ENCODE measurements around the gene SHC2.
"Not testable (repeated sequence)": the region's sequence is repeated elsewhere in the genome, so short reads cannot be mapped to it uniquely, and the experiment has no call there.

SHC2 gene

DNA sequence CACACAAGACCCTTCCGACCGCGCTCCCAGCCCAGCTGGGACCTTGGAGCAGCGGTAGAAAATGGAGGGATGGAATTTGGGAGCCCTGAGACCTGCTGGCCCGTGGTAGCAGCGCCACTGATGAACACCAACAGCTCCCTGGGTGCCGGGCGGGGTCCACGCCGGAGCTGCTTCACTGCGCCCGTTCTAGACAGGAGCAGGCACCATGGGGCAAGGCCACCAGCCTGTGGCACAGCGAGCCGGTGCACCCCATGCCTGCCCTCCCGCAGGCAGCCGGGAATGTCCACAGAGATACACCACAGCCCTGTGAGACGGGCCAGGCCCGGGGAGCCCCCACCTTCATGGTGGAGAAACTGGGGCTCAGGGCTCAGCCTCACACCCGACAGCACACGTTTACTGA, 9.9 kb upstream of the SHC2 start:
- DNase-seq (ENCODE audit: low read depth in 2 of 2, low spot score in 1 of 2) = no peak

DNA sequence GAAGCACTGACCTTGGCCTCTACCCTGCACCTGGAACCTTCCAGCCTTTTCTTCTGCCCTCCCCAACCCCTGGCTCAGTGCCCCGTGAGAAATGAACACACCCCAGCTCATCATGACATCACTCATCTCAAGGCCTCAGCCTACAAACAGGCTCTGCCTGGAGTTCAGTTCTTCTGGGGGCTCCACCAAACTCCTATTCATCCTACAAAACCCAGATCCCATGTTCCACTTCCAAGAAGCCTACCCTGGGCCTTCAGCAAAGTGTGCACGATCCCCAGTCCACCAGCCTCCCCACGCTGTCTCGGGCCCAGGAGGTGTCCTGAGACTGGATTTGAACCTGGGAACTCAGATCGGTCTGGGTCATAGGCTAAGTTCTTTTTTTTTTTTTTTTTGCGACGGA, 9.0 kb upstream of the SHC2 start:
- DNase-seq (ENCODE audit: low read depth in 2 of 2, low spot score in 1 of 2) = no peak

DNA sequence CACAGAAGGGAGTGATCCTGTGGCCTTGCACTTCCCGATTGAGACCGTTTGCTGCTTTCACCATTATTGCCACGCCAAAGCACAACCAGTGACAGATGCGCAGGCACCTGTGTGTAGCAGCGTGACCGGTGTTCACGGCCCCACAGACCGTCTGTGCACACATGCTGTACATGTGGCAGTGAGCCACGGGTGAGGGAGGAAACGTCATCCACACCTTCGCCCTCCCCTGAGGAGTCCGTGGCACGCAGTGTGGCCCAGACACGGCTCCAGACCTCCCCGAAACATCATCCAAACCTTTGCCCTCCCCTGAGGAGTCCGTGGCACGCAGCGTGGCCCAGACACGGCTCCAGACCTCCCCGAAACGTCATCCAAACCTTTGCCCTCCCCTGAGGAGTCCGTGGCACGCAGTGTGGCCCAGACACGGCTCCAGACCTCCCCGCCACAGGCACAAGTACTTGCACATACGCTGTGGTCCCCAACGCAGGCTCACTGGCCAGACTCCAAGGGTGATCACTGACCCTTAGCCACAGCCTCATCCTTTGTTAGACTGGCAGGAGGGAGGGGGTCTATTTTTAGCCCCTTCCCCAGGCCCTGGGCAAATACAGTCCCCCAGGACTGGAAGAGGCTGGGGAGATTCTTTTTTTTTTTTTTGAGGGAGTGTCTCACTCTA, 7.9 kb upstream of the SHC2 start:
- no peak for DNase-seq (ENCODE audit: low read depth in 2 of 2, low spot score in 1 of 2)

DNA sequence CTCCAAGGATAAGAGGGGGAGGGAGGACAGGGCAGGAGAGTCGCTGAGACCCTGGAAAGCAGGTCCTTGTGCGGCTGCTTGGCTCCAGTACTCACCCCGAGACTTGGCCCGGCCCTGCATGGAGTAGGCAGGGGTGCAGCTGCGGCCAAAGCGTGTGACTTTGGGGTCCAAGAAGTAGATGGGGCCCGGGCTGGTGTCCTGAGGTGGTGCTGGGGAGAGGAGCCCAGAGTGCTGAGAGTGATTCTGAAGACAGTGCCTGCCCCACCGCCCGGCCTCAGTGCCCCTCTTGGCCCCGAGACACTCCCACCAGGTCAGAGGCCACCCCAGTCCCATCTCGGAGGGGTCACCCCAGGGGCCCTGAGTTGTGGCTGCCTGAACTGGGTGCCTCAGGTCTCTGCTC, 6.7 kb upstream of the SHC2 start:
- DNase-seq (ENCODE audit: low read depth in 2 of 2, low spot score in 1 of 2) = no peak

DNA sequence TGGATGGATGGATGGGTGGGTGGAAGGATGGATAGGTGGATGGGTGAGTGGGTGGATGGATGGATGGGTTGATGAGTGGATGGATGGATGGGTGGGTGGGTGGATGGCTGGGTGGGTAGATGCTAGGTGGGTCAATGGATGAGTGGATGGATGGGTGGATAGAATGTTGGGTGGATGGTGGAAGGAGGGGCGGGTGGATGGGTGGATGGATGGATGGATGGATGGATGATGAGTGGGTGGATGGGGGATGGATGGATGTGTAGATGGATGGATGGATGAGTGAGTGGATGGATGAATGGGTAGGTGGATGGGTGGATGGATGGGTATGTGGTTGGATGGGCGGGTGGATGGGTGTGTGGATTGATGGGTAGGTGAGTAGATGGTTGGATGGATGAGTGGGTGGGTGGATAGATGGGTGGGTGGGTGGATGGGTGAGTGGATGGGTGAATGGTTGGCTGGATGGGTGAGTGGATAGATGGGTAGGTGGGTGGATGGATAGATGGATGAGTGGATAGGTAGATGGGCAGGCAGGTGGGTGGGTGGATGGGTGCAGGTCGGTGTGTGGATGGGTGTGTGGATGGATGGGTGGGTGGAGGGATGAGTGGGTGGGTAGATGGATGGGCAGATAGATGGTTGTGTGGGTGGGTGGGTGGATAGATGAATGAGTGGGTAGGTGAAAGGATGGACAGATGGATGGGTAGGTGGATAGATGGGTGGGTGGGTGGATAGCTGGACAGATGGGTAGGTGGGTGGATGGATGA, 4.4 kb upstream of the SHC2 start:
- DNase-seq (ENCODE audit: low read depth in 2 of 2, low spot score in 1 of 2) = no peak

DNA sequence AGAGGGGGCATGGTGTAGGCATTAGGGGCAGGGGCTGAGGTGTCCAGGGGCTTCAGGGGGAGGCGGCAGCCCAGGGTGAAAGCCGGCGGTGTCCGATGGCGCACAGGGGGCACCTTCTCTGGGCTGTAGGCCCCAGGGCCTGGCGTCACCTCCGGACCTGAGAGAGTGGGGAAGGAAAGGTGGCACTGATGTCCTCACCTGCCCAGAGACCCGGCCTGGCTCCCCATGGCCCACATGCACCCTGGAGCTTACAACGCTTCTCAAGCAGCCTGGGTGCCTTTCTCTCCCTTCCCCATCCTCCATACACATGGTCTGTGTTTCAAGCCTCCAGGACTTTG, 3.3 kb upstream of the SHC2 start:
- no peak for DNase-seq (ENCODE audit: low read depth in 2 of 2, low spot score in 1 of 2)

DNA sequence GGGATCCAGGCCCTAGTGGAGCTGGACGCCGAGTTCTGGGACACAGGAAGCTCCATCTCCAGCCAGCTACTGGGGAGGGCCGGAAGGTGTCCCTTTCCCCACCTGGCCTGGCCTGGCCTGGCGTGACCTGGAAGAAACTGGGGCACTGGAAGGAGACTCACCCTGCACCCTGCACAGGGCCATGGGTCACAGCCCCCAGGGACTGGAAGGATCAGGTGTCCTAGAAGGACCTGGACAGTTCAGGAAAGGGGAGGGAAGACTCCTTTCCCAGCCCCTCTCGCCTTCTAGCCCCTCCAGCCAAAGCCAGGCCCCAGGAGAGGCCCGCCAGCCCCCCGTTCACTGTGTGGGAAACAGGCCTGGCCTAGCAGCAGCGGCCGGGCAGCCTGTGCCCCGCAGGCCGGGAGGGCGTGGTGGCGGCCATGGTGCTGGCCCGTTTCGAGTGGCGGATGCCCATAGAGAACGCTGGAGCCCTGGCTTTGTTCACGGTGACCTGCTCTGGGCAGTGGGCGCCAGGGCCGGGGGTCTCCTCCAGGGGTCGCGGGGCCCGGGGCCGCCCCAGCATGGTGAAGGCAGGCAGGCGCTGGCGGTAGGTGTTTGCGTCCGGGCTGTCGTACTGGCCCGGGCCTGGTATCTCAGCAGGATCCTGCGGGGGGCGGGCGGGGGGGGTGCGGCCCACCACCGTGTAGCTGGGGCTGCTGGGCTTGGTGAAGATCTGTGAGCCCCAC, 2.8 kb upstream of the SHC2 start:
- DNase-seq (ENCODE audit: low read depth in 2 of 2, low spot score in 1 of 2) = no peak

DNA sequence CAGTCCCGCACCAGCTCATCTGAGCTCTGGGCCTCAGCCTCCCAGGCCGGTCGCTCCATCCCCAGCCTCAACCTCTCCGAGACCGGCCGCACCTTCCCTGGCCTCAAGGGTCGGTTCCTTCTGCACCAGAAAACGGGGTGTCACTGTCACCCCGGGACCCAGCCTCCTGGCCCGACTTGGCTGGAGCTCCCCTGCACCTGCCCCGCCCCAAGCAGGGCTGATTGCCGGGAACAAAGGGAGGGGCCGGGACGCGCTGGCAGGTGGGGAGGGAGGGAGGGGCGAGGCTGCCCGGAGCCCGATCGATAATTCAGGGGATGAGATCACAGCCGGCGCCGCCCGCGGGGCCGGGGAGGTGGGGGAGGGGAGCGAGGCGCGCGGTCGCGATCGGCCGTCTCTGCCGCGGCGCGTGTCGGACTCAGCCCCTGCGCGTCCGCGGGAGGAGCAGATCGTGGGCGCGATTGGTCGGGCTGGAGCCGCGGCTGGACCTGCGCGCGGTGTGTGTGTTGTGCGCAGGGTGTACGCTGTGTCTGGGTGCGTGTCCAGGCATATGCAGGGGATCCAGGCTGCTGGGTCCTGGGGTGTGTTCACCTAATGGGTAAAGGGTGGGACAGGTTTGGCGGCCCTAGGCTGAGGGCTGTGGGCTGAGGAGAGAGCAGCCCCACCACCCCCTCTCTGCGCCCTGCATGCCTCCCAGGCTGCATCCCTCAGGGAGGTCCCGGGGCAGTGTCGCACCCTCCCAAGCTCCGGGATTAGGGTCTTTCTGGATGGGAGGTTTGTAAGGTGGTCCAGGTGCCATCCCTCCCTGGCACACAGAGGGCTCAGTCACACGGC, 1.1 kb upstream of the SHC2 start:
- DNase-seq (ENCODE audit: low read depth in 2 of 2, low spot score in 1 of 2) = no peak

DNA sequence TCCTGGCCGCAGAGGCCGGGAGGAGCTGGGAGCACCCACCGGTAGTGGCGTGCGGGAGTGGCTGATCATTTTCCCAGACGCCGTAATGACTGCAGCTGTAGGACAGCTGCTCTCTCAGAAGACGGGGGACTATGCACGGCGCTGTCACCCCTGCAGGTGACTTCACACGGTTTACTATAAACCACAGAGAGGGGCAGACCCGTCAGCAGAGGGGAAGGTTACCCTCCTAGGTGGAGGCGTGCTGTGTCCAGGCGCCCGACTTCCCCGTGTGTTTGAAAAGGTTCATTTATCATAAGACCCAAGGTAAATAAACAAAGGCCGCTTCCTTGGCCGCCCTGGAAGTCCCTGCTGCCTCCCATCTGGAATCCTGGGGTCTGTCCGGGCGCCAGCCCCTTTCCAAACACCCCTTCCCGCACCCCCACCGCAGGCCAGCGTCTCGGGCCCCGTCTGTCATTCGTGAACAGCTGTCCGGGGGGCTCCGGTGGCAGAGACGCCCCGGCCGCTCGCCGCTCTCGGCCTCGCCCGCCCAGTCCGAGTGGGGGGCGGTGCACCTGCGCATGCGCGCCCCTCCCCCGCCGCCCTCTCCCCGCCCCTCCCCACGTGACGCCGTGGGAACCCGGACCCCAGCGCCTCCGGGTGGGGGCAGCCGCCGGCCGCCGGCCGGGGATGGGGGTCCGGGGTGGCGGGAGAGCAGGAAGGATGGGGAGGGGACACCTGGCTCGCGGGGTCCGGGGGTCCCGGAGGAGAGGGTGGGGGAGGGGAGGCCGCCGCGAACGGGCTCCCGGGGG, 915 bp downstream of the SHC2 start:
- no peak for DNase-seq (ENCODE audit: low read depth in 2 of 2, low spot score in 1 of 2)

DNA sequence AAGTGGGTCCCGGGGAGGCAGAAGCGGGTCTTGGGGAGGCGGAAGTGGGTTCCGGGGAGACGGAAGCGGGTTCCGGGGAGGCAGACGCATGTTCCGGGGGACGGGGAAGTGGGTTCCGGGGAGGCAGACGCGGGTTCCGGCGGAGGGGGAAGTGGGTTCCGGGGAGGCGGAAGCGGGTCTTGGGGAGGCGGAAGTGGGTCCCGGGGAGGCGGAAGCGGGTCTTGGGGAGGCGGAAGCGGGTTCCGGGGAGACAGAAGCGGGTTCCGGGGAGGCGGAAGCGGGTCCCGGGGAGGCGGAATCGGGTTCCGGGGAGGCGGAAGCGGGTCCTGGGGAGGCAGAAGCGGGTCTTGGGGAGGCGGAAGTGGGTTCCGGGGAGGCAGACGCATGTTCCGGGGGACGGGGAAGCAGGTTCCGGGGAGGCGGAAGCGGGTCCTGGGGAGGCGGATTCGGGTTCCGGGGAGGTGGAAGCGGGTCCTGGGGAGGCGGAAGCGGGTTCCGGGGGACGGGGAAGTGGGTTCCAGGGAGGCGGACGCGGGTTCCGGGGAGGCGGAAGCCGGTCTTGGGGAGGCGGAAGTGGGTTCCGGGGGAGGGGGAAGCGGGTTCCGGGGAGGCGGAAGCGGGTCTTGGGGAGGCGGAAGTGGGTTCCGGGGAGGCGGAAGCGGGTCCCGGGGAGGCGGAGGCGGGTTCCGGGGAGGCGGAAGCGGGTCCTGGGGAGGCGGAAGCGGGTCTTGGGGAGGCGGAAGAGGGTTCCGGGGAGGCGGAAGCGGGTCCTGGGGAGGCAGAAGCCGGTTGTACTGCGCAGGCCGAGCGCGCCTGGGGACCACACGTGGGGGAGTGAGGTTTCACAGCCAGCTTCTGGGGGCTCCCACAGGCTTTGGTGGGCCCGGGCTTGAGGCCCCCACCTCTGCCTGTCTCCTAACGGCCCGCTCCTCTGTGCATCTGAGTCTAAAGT, 2.5 kb downstream of the SHC2 start:
- no peak for DNase-seq (ENCODE audit: low read depth in 2 of 2, low spot score in 1 of 2)

DNA sequence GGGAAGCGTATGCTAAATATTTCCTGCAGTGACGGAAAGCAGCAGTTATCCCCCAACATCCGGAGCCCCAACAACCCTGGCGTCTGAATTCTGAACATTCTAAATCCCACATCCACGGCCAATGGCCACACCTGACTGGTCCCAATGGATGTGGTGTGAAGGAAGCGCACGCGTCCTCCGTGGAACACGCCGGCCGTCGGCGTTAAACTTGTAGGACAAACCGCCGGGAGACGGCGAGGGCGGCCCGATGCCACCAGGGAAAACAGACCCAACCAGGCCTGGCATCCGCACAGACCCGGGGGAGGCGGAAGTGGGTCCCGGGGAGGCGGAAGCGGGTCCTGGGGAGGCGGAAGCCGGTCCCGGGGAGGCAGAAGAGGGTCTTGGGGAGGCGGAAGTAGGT, 3.2 kb downstream of the SHC2 start:
- DNase-seq (ENCODE audit: low read depth in 2 of 2, low spot score in 1 of 2) = no peak

DNA sequence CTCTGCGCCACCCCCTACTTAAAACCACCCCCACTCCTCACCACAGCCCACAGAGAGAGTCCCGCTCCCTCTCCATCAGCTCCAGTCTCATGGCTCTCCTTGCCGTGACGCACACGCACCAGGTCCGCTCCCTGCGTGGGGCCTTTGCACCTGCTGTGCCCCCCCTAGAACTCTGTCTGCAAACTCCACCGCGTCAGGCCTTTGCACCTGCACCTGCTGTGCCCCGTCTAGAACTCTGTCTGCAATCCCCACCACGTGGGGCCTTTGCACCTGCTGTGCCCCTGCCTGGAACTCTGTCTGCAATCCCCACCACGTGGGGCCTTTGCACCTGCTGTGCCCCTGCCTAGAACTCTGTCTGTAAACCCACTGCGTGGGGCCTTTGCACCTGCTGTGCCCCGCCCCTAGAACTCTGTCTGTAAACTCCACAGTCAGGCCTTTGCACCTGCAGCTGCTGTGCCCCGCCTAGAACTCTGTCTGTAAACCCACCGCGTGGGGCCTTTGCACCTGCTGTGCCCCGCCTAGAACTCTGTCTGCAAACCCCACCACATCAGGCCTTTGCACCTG, 4.2 kb downstream of the SHC2 start:
- DNase-seq (ENCODE audit: low read depth in 2 of 2, low spot score in 1 of 2) = no peak

DNA sequence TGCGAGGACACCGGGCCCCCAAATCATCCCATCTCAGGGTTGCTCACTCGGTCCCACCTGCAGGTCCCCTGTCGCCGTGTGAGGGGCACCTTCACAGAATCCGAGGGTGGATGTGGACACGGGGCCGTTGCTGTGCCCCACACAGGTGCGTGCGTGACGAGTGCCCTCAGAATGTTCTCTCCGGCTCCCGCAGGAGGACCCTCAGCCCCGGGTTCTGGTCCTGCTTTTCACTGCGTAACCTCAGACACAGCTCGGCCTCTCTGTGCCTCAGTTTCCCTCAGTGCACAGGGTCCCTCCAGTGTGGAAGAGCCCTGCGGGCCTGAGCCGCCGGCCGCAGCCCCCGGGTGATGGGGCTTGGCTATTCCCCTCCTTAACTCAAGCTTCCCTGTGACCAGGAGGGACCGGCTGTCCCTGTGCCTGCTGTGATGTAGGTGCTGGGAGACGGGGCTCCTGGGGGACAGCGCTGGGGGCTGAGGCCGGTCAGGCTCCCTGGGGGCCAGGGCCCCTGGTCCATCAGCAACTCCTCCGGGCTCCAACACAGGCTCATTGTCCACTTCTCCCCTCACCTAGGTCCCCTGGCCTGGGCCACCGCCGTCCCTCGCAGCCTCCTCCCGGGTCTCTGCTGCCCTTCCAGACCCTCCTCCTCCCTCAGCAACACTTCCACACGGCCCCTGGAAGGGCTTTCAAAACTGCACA, 4.8 kb downstream of the SHC2 start:
- no peak for DNase-seq (ENCODE audit: low read depth in 2 of 2, low spot score in 1 of 2)

DNA sequence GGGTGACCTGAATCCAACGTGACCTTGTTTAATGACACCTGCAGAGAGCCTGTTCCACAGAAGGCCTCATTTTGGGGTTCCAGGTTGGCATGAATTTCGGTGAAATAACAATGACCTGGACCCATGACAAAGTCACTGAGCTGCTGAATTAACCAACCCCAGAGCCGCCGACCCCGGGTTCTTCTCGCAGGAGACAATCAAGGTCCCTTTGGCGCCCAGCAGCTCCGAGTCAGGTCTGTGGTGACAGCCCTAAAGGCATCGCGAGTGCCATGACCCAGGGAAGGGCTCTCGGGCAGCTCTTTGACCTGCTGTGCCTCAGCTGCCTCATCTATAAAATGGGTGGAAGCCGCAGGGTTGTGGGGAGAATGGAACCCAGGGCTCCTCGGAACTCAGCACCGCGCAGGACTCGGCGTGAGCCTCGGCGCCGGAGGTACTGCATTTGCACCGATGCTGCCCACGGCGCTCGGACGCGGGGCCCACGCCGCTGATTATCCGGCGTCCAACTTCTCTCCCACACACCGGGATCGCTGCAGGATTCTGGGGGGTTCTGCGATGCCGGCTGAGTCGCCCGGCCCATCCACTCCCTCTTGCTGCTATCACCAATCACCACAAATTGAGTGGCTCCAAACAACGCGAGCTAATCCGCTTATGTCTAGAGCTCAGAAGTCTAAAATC, 5.7 kb downstream of the SHC2 start:
- no peak for DNase-seq (ENCODE audit: low read depth in 2 of 2, low spot score in 1 of 2)

DNA sequence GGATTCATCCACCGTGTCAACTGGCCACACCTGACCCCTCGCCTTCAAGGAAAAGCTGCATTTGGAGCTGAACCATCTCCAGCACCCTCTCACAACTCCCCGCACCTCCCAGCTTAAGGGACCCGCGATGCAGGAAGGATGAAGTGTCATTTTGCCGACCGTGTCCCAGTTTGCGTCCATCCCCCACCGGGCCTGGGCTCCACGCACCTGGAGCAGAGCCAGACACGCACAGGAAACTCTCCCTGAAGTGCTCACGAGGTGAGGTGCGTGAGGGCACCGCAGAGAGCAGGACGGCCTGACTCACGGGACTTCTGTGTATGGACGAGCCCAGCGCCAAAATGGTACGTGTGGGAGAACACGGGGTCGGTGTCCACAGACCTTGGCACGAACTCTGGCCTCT, 7.2 kb downstream of the SHC2 start:
- DNase-seq (ENCODE audit: low read depth in 2 of 2, low spot score in 1 of 2) = no peak

DNA sequence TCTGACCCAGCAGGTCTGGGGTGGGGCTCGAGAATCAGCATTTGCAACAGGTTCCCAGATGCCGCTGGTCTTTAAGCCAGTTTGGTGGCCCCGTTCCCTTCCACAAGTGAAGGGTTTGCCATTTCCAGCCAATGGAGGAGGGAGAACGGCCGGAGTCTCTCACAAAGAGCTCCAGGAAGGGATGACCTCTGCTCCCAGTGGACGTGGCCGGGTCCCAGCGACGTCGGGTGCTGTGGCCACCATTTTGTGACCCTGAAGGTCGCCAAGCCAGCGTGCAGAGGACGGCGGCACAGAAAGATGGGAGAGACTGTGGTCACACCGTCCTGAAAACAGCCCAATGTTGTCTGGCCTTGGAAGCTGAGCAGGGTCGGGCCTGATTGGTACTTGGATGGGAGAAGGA, 8.0 kb downstream of the SHC2 start:
- DNase-seq (ENCODE audit: low read depth in 2 of 2, low spot score in 1 of 2) = no peak

DNA sequence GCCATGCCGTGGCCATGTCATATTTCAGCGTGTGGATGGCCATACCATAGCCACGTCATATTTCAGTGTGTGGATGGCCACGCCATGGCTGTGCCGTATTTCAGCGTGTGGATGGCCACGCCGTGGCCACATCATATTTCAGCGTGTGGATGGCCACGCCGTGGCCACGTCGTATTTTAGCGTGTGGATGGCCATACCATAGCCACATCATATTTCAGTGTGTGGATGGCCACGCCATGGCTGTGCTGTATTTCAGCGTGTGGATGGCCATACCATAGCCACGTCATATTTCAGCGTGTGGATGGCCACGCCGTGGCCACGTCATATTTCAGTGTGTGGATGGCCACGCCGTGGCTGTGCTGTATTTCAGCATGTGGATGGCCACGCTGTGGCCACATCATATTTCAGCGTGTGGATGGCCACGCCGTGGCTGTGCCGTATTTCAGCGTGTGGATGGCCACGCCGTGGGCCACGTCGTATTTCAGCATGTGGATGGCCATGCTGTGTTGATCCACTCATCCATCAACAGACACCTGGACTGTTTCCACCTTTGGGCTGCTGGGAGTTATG, 9.8 kb downstream of the SHC2 start:
- not testable (repeated sequence) for DNase-seq (ENCODE audit: low read depth in 2 of 2, low spot score in 1 of 2)

DNA sequence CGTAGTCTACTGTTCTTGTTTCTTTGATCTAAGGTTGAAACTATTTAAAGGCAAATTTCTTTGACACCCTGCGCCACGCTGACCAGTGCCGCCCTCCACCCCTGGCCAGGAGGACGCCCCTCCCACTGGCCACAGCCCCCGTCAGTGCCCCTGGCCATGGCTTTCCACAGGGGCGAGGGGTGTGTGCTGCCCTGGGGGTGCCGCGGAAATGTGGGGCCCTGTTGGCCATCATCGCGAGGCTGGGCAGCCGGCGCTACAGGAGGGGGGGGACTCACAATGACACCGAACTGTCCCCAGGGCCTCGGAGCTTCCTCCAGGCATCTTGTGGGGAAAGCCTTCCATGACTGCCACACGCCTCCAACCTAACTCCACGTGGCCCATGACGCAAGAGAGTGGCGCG, 10.9 kb downstream of the SHC2 start:
- no peak for DNase-seq (ENCODE audit: low read depth in 2 of 2, low spot score in 1 of 2)
